ENCODE measurements around the gene CLDN14.

The CLDN14 gene

DNA sequence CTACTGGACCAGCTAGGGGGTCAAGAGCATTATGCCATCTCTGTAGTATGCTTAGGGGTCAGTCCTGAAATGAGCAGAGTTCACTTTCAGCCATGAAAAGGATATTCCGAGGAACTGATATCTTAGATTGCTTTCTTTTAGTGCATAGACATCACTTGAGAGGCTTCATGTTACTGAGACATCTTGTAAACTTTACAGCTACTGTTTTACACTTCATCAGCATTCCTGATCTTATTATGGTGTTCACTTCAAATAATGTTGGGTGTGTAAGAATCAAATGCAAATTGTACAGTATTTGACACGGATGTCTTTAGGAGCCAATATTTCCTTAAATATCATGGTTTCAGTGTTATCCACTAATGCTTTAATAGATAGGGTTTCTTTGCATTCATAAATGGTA is 22.4 kb upstream of the CLDN14 start:
- H3K4me3 ChIP-seq (ENCODE audit: insufficient read depth, low read depth, low read length), result no peak overlapping the region
- no peaks in the 10 kb centered on the region for H3K36me3 ChIP-seq (ENCODE audit: control insufficient read depth, insufficient read depth, low read length)
- no peak overlapping the region for H3K27ac ChIP-seq (ENCODE audit: insufficient read depth, low read depth, low read length, poor library complexity, severe bottlenecking)
- no peaks in the 10 kb centered on the region for H3K27me3 ChIP-seq (ENCODE audit: control insufficient read depth, insufficient read depth, low read length, poor library complexity, severe bottlenecking)
- no peaks in the 10 kb centered on the region for H3K4me1 ChIP-seq (ENCODE audit: control insufficient read depth, insufficient read depth, low read length)
- no peaks in the 10 kb centered on the region for H3K9me3 ChIP-seq (ENCODE audit: control insufficient read depth, low read length)
- 82 to 93% methylated on average over 1 to 2 of the region's 2 CpGs for WGBS, 2 experiments

DNA sequence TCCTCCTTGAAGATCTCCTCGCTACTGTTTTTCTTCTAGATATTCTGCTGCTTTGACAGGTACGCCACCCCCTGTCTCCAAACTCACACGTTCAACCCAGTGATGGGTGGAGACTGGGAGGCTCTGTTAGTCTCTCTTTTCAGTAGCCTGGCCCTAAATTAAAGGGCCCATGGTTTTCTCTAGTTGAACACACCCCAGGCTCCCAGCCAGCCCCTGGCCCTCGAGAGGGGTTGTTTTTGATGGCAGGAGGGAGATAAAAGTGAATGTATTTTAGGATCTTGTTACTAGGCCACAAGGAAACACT is 21.6 kb upstream of the CLDN14 start:
- no peaks in the 10 kb centered on the region for H3K4me1 ChIP-seq (ENCODE audit: control insufficient read depth, insufficient read depth, low read length)
- H3K36me3 ChIP-seq (ENCODE audit: control insufficient read depth, insufficient read depth, low read length), result no peaks in the 10 kb centered on the region
- H3K9me3 ChIP-seq (ENCODE audit: control insufficient read depth, low read length), result no peaks in the 10 kb centered on the region
- no peak overlapping the region for H3K27ac ChIP-seq (ENCODE audit: insufficient read depth, low read depth, low read length, poor library complexity, severe bottlenecking)
- H3K27me3 ChIP-seq (ENCODE audit: control insufficient read depth, insufficient read depth, low read length, poor library complexity, severe bottlenecking), result no peaks in the 10 kb centered on the region
- WGBS, 2 experiments, result 70 to 74% methylated on average over 4 of the region's 4 CpGs
- no peak overlapping the region for H3K4me3 ChIP-seq (ENCODE audit: insufficient read depth, low read depth, low read length)

GRCh38 chr21:36499578-36500471 is 19.9 kb upstream of the CLDN14 start:
- H3K4me3 ChIP-seq (ENCODE audit: insufficient read depth, low read depth, low read length), result no peak overlapping the region
- WGBS, 2 experiments, result 88 to 89% methylated on average over 25 of the region's 25 CpGs
- no peaks in the 10 kb centered on the region for H3K36me3 ChIP-seq (ENCODE audit: control insufficient read depth, insufficient read depth, low read length)
- H3K27me3 ChIP-seq (ENCODE audit: control insufficient read depth, insufficient read depth, low read length, poor library complexity, severe bottlenecking), result no peaks in the 10 kb centered on the region
- H3K9me3 ChIP-seq (ENCODE audit: control insufficient read depth, low read length), result no peaks in the 10 kb centered on the region
- no peaks in the 10 kb centered on the region for H3K4me1 ChIP-seq (ENCODE audit: control insufficient read depth, insufficient read depth, low read length)
- H3K27ac ChIP-seq (ENCODE audit: insufficient read depth, low read depth, low read length, poor library complexity, severe bottlenecking), result no peak overlapping the region

- WGBS, 2 experiments, result 89 to 90% methylated on average over 8 of the region's 8 CpGs
- H3K27ac ChIP-seq (ENCODE audit: insufficient read depth, low read depth, low read length, poor library complexity, severe bottlenecking), result no peak overlapping the region
- H3K4me1 ChIP-seq (ENCODE audit: control insufficient read depth, insufficient read depth, low read length), result peaks cover 5% of the 10 kb centered on the region
- H3K4me3 ChIP-seq (ENCODE audit: insufficient read depth, low read depth, low read length), result no peak overlapping the region
- H3K36me3 ChIP-seq (ENCODE audit: control insufficient read depth, insufficient read depth, low read length), result no peaks in the 10 kb centered on the region
- no peaks in the 10 kb centered on the region for H3K9me3 ChIP-seq (ENCODE audit: control insufficient read depth, low read length)
- H3K27me3 ChIP-seq (ENCODE audit: control insufficient read depth, insufficient read depth, low read length, poor library complexity, severe bottlenecking), result no peaks in the 10 kb centered on the region
Observed at GRCh38 chr21:36494557-36494956, 14.6 kb upstream of the CLDN14 start.

- 81 to 82% methylated on average over 16 of the region's 16 CpGs for WGBS, 2 experiments
- no peak overlapping the region for H3K4me3 ChIP-seq (ENCODE audit: insufficient read depth, low read depth, low read length)
Observed at GRCh38 chr21:36491209-36491910, 11.4 kb upstream of the CLDN14 start.

GRCh38 chr21:36489776-36490165 is 9.8 kb upstream of the CLDN14 start:
- H3K27me3 ChIP-seq (ENCODE audit: control insufficient read depth, insufficient read depth, low read length, poor library complexity, severe bottlenecking), result no peaks in the 10 kb centered on the region
- H3K4me3 ChIP-seq (ENCODE audit: insufficient read depth, low read depth, low read length), result no peak overlapping the region
- H3K4me1 ChIP-seq (ENCODE audit: control insufficient read depth, insufficient read depth, low read length), result peaks cover 5% of the 10 kb centered on the region
- WGBS, 2 experiments, result 92 to 95% methylated on average over 7 of the region's 7 CpGs
- no peaks in the 10 kb centered on the region for H3K36me3 ChIP-seq (ENCODE audit: control insufficient read depth, insufficient read depth, low read length)
- no peaks in the 10 kb centered on the region for H3K9me3 ChIP-seq (ENCODE audit: control insufficient read depth, low read length)
- no peak overlapping the region for H3K27ac ChIP-seq (ENCODE audit: insufficient read depth, low read depth, low read length, poor library complexity, severe bottlenecking)

More at GRCh38 chr21:36491209-36491910, 11.4 kb upstream of the CLDN14 start:
- Histone ChIP-seq H3K27ac (ENCODE audit: insufficient read depth, low read depth, low read length, poor library complexity, severe bottlenecking) (no peak overlapping the region), H3K4me1 (ENCODE audit: control insufficient read depth, insufficient read depth, low read length) (peaks cover 5% of the 10 kb centered on the region), H3K36me3 (ENCODE audit: control insufficient read depth, insufficient read depth, low read length) (no peaks in the 10 kb centered on the region), H3K9me3 (ENCODE audit: control insufficient read depth, low read length) (no peaks in the 10 kb centered on the region), H3K27me3 (ENCODE audit: control insufficient read depth, insufficient read depth, low read length, poor library complexity, severe bottlenecking) (no peaks in the 10 kb centered on the region)

DNA sequence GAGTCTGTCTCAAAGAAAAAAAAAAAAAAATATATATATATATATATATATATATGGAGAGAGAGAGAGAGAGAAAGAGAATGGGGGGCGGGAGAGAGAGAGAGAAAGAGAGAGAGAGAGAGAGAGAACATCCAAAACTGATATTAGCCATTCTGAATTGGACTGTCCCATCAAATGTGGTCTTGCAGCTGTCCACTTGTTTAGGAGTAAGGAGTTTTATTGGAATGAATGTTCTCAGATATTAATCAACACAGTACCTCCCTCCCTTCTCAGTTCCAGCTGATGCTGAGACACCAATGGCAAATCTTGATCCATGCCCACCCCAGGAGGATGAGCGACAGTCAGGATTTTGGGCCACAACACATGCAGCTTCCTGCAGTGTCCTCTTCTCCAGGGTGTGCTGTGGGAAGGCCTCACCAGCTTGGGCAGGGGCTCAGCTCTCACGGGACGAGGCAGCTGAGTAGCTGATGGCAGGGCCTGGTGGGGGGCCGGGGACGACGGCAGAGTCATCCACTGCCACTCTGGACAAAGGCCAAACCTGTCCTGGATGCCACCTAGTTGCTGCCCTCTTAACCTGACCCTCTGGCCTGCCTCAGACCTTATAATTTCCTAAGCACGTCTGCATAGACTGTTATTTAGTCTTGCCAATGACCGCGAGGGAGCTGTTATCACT is 9.3 kb upstream of the CLDN14 start:
- H3K4me3 ChIP-seq (ENCODE audit: insufficient read depth, low read depth, low read length), result no peak overlapping the region
- peaks cover 5% of the 10 kb centered on the region for H3K4me1 ChIP-seq (ENCODE audit: control insufficient read depth, insufficient read depth, low read length)
- WGBS, 2 experiments, result 80 to 82% methylated on average over 10 of the region's 10 CpGs

DNA sequence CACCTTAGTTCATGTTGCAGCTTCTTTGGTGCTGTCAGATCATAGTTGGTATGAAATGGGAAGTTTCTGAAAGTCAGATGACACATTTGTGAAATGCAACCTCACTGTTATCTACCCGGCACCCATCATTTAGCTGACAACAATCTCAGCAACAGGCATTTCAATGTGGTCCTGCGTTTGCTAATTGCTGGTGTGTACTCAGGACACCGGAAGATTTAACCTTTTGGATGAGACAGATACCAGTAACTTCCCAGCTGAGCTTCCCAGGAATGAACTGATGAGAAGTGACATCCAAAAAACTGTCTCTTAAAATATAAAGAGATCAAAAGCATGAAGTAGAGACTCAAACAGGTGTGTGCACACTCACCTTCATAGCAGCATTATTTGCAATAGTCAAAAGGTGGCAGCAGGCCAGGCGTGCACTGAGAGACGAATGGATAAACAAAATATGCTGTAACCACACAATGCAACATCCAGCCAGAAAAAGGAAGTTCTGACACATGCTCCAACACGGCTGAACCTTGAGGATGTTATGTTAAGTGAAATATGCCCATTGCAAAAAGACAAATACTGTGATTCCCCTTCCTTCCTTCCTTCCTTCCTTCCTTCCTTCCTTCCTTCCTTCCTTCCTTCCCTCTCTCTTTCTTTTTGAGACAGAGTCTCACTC is 7.9 kb upstream of the CLDN14 start:
- Histone ChIP-seq H3K9me3 (ENCODE audit: control insufficient read depth, low read length) (no peaks in the 10 kb centered on the region), H3K4me3 (ENCODE audit: insufficient read depth, low read depth, low read length) (no peak overlapping the region), H3K27me3 (ENCODE audit: control insufficient read depth, insufficient read depth, low read length, poor library complexity, severe bottlenecking) (no peaks in the 10 kb centered on the region), H3K4me1 (ENCODE audit: control insufficient read depth, insufficient read depth, low read length) (peaks cover 5% of the 10 kb centered on the region), H3K36me3 (ENCODE audit: control insufficient read depth, insufficient read depth, low read length) (no peaks in the 10 kb centered on the region), H3K27ac (ENCODE audit: insufficient read depth, low read depth, low read length, poor library complexity, severe bottlenecking) (no peak overlapping the region)
- 89 to 93% methylated on average over 5 to 6 of the region's 6 CpGs for WGBS, 2 experiments

More for the DNA sequence above, 9.3 kb upstream of the CLDN14 start:
- Histone ChIP-seq H3K27me3 (ENCODE audit: control insufficient read depth, insufficient read depth, low read length, poor library complexity, severe bottlenecking) (no peaks in the 10 kb centered on the region), H3K27ac (ENCODE audit: insufficient read depth, low read depth, low read length, poor library complexity, severe bottlenecking) (no peak overlapping the region), H3K36me3 (ENCODE audit: control insufficient read depth, insufficient read depth, low read length) (no peaks in the 10 kb centered on the region), H3K9me3 (ENCODE audit: control insufficient read depth, low read length) (no peaks in the 10 kb centered on the region)

DNA sequence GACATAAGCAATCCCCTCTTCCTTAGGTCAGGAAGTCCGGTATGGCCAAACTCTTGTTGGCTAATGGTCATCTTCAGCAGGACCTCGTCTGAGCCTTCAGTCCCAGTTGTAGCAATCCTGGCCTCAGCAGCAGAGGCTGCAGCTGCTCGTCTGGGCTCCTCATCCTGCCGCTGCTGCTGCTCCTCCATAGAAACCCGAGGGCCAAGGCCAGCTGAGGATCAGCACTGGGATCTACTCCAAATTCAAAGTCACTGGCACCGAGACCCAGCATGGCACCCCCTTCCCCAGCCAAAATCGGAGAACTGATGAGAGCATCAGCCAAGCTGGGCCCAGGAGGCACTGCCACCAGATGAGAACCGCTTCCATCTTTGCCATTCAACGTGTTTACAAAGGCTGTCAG is 6.3 kb upstream of the CLDN14 start:
- Histone ChIP-seq H3K4me3 (ENCODE audit: insufficient read depth, low read depth, low read length) (no peak overlapping the region), H3K36me3 (ENCODE audit: control insufficient read depth, insufficient read depth, low read length) (no peaks in the 10 kb centered on the region), H3K4me1 (ENCODE audit: control insufficient read depth, insufficient read depth, low read length) (peaks cover 3% of the 10 kb centered on the region), H3K27ac (ENCODE audit: insufficient read depth, low read depth, low read length, poor library complexity, severe bottlenecking) (no peak overlapping the region), H3K9me3 (ENCODE audit: control insufficient read depth, low read length) (no peaks in the 10 kb centered on the region), H3K27me3 (ENCODE audit: control insufficient read depth, insufficient read depth, low read length, poor library complexity, severe bottlenecking) (no peaks in the 10 kb centered on the region)
- WGBS, 2 experiments, result 93 to 94% methylated on average over 9 of the region's 9 CpGs

DNA sequence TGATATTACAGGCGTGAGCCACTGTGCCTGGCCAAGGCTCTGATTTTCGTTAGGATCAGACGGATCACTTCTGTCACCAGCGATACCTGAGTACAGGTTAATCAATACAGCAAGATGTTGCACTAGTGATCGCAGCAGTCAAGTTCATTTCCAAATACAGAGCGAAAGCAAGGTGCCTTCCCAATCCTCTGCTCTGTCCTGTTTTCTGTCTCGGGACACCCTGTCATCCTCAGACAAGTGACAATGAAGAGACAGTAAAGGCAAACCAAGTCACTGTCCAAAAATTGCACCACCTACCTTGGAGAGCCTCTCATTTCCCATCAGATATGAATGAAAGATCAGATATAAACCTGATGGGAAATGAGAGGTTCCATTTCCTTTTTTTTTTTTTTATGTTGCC is 5.6 kb upstream of the CLDN14 start:
- H3K4me3 ChIP-seq (ENCODE audit: insufficient read depth, low read depth, low read length), result no peak overlapping the region
- H3K4me1 ChIP-seq (ENCODE audit: control insufficient read depth, insufficient read depth, low read length), result no peaks in the 10 kb centered on the region
- H3K27me3 ChIP-seq (ENCODE audit: control insufficient read depth, insufficient read depth, low read length, poor library complexity, severe bottlenecking), result no peaks in the 10 kb centered on the region
- WGBS, 2 experiments, result 92 to 94% methylated on average over 7 of the region's 7 CpGs
- no peaks in the 10 kb centered on the region for H3K9me3 ChIP-seq (ENCODE audit: control insufficient read depth, low read length)
- no peaks in the 10 kb centered on the region for H3K36me3 ChIP-seq (ENCODE audit: control insufficient read depth, insufficient read depth, low read length)
- no peak overlapping the region for H3K27ac ChIP-seq (ENCODE audit: insufficient read depth, low read depth, low read length, poor library complexity, severe bottlenecking)
